Measurements from ENCODE around the gene ADGRL3.

Gene ADGRL3

DNA sequence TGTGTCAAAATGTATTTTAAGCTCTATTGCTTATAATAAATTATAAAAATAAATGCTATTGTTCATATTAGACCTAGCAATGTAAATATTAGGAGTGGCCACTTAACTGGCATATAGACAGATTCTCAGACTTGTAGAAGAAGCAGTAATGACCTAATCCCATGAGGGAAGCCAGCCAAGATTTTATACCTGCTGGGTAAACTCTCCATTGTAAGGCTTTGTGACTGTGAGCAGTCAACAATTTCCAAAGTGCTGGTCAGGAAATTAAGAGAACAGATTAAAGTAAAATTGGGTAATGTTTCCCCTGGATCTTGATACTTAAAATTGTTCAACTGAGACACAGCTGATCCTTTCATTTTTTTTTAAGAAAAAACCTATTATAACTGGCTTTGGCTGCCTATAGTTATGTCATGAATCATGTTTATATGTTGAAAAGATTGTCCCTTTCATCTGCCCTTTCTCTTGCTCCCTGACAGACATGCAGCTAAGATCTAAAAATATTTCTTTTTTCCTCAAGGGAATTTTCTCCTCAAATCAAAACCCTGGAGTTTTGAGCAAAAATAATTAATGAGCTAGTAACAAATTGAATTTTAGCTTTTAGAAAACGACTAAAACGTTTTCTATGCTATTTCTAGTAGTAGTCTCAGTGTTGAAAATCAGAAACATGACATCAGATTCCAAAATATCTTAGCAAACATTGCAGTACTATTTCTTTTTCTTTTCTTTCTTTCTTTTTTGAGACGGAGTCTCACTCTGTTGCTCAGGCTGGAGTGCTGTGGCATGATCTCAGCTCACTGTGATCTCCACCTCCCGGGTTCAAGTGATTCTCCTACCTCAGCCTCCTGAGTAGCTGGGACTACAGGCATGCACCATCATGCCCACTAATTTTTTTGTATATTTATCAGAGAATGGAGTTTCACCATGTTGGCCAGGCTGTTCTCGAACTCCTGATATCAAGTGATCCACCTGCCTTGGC lies 77.9 kb downstream of the ADGRL3 start:
- DNase-seq (ENCODE audit: low read depth, low spot score), result peak; percentile 13
- TF ChIP-seq, protein P1, sequence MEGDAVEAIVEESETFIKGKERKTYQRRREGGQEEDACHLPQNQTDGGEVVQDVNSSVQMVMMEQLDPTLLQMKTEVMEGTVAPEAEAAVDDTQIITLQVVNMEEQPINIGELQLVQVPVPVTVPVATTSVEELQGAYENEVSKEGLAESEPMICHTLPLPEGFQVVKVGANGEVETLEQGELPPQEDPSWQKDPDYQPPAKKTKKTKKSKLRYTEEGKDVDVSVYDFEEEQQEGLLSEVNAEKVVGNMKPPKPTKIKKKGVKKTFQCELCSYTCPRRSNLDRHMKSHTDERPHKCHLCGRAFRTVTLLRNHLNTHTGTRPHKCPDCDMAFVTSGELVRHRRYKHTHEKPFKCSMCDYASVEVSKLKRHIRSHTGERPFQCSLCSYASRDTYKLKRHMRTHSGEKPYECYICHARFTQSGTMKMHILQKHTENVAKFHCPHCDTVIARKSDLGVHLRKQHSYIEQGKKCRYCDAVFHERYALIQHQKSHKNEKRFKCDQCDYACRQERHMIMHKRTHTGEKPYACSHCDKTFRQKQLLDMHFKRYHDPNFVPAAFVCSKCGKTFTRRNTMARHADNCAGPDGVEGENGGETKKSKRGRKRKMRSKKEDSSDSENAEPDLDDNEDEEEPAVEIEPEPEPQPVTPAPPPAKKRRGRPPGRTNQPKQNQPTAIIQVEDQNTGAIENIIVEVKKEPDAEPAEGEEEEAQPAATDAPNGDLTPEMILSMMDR (IDR thresholded peaks at IDR 0.05; ENCODE audit: low read depth, low read length), result no peak
- no peak overlapping the region for H3K4me3 ChIP-seq (ENCODE audit: low read depth, low read length)
- in situ Hi-C loops (cut with HindIII; ENCODE audit: low sequenced_read_pairs), result no loop called here

DNA sequence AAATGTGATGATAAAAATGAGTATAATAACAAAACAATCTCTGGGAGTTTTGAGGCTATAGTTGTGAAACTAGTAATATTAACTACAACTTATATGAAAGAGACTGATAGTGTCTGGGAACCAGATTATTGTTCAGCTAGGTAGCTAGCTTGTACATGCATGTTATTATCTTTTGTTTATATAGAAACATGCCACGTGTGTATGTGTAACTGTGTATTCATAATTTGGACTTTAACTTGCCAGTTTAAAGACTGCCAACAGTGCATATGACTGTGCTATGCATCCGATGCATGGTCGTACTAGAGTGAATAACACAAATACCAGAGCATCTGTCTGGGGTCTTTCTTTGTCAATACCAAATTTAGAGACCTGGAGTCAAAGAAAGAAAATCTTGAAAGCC lies 92.2 kb downstream of the ADGRL3 start:
- no peak for DNase-seq (ENCODE audit: low read depth, low spot score)
- TF ChIP-seq, protein P1 (IDR thresholded peaks at IDR 0.05; ENCODE audit: low read depth, low read length), result no peak
- in situ Hi-C loops (cut with HindIII; ENCODE audit: low sequenced_read_pairs), result no loop called here
- no peak overlapping the region for H3K4me3 ChIP-seq (ENCODE audit: low read depth, low read length)

DNA sequence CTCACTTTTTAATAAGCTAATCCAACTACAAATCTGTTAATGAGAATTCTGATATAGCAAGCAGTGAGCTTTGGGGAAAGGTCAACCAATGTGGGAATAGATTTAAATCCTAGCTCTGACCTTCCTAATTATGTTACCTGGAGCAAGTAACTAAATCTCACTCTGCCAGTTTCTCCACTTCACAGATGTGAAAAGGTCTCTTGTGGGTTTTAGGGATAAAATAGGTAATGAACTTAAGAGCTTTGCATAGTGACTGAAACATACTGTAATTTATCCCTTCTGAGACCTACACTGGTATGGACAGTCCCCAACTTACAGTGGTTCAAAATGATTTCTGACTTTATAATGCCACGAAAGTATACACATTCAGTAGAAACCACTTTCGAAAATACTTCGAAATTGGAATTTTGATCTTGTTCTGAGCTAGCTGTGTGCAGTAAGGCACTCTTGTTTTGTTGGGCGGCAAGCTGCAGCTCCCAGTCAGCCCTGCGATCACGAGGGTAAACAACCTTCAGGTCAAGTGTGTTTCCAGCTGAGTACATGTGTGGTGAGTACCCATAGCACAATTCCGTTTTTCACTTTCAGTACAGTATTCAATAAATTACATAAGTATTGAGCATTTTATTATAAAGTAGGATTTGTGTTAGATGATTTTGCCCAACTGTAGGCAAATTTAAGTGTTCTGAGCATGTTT lies 93.7 kb downstream of the ADGRL3 start:
- in situ Hi-C loops (cut with HindIII; ENCODE audit: low sequenced_read_pairs), result no loop called here
- no peak for DNase-seq (ENCODE audit: low read depth, low spot score)
- TF ChIP-seq, protein P1 (IDR thresholded peaks at IDR 0.05; ENCODE audit: low read depth, low read length), result no peak
- no peak overlapping the region for H3K4me3 ChIP-seq (ENCODE audit: low read depth, low read length)

DNA sequence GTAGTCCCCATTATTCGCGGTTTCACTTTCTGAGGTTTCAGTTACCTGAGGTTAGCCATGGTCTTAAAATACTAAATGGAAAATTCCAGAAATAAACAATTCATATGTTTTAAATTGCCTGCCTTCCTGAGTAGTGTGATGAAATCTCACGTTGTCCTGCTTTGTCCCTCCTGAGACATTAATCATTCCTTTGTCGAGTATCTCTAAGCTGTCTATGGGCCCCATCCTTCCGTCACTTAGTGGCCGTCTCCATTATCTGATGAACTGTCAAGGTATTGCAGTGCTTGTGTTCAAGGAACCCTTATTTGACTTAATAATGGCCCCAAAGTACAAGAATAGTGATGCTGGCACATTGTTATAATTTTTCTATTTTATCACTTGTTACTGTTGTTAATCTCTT lies 94.8 kb downstream of the ADGRL3 start:
- in situ Hi-C loops (cut with HindIII; ENCODE audit: low sequenced_read_pairs), result no loop called here
- TF ChIP-seq, protein P1 (IDR thresholded peaks at IDR 0.05; ENCODE audit: low read depth, low read length), result no peak
- DNase-seq (ENCODE audit: low read depth, low spot score), result no peak
- no peak overlapping the region for H3K4me3 ChIP-seq (ENCODE audit: low read depth, low read length)

DNA sequence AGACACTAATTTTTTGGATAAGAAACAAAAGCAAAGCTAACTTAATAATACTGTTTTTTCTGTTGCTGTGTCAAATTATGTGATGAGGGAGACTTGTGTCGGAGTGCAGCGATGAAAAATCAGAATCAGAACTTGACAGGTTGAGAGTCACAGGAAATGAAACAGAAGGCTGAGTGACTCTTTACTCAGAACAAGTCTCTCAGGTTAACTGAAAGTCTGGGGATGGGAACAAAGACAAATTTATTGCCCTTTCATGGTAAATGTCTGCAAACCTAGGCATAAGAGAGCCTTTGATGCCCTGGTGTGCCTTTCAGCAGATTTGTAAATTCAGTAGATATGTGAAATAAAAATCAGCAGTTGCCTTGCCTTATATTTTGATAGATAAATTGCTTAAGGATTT lies 96.0 kb downstream of the ADGRL3 start:
- in situ Hi-C loops (cut with HindIII; ENCODE audit: low sequenced_read_pairs), result no loop called here
- no peak for DNase-seq (ENCODE audit: low read depth, low spot score)
- TF ChIP-seq, protein P1 (IDR thresholded peaks at IDR 0.05; ENCODE audit: low read depth, low read length), result no peak
- no peak overlapping the region for H3K4me3 ChIP-seq (ENCODE audit: low read depth, low read length)

DNA sequence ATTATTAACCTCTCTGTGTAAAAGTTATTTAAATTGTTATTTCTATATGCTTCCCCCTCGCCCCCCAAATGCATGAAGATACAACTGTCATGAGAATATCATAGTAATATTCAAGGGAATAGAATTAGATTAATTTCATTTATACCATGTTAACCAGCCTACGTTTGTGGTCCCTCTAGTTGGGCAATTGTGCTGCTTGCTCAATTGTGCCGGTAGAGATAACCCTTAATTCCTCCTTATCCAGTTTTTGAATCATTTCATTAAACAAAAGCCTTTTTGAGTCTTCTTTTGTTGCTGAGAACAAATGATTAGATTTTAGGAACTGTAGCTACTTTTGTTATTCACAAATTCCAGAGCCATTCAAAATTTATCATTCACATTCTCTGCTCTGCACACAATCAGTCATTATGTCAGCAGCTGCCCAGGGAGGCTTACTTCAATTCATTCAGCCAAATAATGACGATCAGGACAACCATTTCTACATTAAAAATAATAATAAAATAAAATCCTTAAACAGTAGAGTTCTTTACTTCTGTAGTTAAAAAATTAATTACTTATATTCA lies 98.1 kb downstream of the ADGRL3 start:
- DNase-seq (ENCODE audit: low read depth, low spot score), result no peak
- TF ChIP-seq, protein P1 (IDR thresholded peaks at IDR 0.05; ENCODE audit: low read depth, low read length), result no peak
- in situ Hi-C loops (cut with HindIII; ENCODE audit: low sequenced_read_pairs), result no loop called here
- no peak overlapping the region for H3K4me3 ChIP-seq (ENCODE audit: low read depth, low read length)
